ENCODE measurements around the gene TMEM132D. TPM values are rescaled to one million over a fixed set of nuclear protein-coding genes. Genes with fewer than 3 reads are reported as not detected.
"Not testable (repeated sequence)": the region's sequence is repeated elsewhere in the genome, so short reads cannot be mapped to it uniquely, and the experiment has no call there.

The TMEM132D gene
- total RNA-seq, 5 donors from 2014 or later (not counting 1 experiment from before 2014, with no cell fraction given) = not detected

DNA sequence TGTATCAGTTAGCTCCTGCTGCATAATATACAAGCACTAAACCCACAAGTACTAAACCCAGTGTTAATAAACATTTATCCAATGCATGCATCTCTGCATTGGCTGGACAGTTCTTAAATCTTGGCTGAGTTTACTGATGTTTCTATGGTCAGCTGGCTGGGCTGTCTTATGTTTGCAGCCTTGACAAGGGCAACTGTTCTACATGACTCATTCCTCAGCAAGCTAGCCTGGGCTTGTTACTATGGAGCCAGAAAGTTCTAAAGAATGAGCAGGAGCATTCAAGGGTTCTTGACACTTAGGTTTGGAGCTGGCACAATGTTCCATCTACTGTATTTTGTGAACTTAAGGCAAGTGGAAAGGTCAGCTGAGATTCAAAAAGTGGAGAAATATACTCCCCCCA, 851.5 kb downstream of the TMEM132D start:
- Mint-ChIP-seq H3K27me3 (no peaks in the 10 kb centered on the region), H3K4me1 (no peaks in the 10 kb centered on the region), H3K9me3 (peaks cover 2 to 8% (median 3%) of the 10 kb centered on the region in 3 donors), H3K4me3 (no peak overlapping the region), H3K36me3 (no peaks in the 10 kb centered on the region), H3K27ac (no peak overlapping the region)
- POLR2A ChIA-PET = no interaction called here
- peaks cover 0 to 6% of the 10 kb centered on the region in 2 experiments for H3K27me3 ChIP-seq (replicated peaks in 1 of 2; ENCODE audit: control insufficient read depth in 2 of 2, extremely low read depth in 1 of 2, insufficient read depth in 2 of 2, low read length in 1 of 2)
- no peak overlapping the region for H3K4me3 ChIP-seq (ENCODE audit: control insufficient read depth in 1 of 2, extremely low read depth in 1 of 2, low read length in 1 of 2)
- DNase-seq (no peak), ATAC-seq (replicated peaks in 1 of 4) (no peak)
- CTCF ChIA-PET = no interaction called here
- no peaks in the 10 kb centered on the region for H3K4me1 ChIP-seq (ENCODE audit: control insufficient read depth in 1 of 2, extremely low read depth in 1 of 2, insufficient read depth in 2 of 2, low read length in 2 of 2)
- H3K9me3 ChIP-seq = no peaks in the 10 kb centered on the region
- H3K36me3 ChIP-seq (ENCODE audit: control insufficient read depth in 2 of 2, extremely low read depth in 1 of 2, insufficient read depth in 1 of 2, low read length in 1 of 2) = no peaks in the 10 kb centered on the region
- H3K27ac ChIP-seq (ENCODE audit: low read length) = no peak overlapping the region

DNA sequence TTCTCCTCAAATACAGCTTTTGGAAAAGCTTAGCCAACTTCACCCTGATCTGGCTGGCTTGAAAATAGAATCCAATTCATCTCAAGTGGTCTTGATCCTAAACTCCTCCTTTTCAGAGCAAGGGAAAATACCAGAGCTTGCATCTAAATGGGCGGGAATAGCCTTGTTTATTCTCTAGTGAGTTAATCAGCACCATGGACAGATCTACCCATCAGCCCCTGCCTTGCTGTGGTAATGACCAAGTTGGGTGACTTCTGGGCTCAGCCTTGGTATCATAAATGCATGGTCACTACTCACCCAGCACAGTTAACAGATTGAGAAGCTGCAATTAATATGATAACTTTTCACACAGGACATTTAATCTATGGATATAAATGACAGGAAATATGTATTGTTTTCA, 853.9 kb downstream of the TMEM132D start:
- Mint-ChIP-seq H3K9me3 (peaks cover 0 to 8% (median 2%) of the 10 kb centered on the region in 3 donors), H3K4me1 (no peaks in the 10 kb centered on the region), H3K27me3 (no peaks in the 10 kb centered on the region), H3K27ac (no peak overlapping the region), H3K4me3 (no peak overlapping the region), H3K36me3 (no peaks in the 10 kb centered on the region)
- no peaks in the 10 kb centered on the region for H3K4me1 ChIP-seq (ENCODE audit: control insufficient read depth in 1 of 2, extremely low read depth in 1 of 2, insufficient read depth in 2 of 2, low read length in 2 of 2)
- no CpG with 5 or more reads among the region's 1 CpG for WGBS (ENCODE audit: insufficient coverage)
- ChIA-PET CTCF (interaction anchor here in 1 of 2 donors (0.6 kb wide), 1 partner anchor 591 kb away, joined by 4 read pairs; no protein-coding TSS in a partner anchor), POLR2A (no interaction called here)
- no peak for ATAC-seq (replicated peaks in 1 of 4)
- DNase-seq = no peak
- H3K4me3 ChIP-seq (ENCODE audit: control insufficient read depth in 1 of 2, extremely low read depth in 1 of 2, low read length in 1 of 2) = no peak overlapping the region
- H3K36me3 ChIP-seq (ENCODE audit: control insufficient read depth in 2 of 2, extremely low read depth in 1 of 2, insufficient read depth in 1 of 2, low read length in 1 of 2) = no peaks in the 10 kb centered on the region
- no peaks in the 10 kb centered on the region for H3K9me3 ChIP-seq
- peaks cover 0 to 4% of the 10 kb centered on the region in 2 experiments for H3K27me3 ChIP-seq (replicated peaks in 1 of 2; ENCODE audit: control insufficient read depth in 2 of 2, extremely low read depth in 1 of 2, insufficient read depth in 2 of 2, low read length in 1 of 2)
- no peak overlapping the region for H3K27ac ChIP-seq (ENCODE audit: low read length)

DNA sequence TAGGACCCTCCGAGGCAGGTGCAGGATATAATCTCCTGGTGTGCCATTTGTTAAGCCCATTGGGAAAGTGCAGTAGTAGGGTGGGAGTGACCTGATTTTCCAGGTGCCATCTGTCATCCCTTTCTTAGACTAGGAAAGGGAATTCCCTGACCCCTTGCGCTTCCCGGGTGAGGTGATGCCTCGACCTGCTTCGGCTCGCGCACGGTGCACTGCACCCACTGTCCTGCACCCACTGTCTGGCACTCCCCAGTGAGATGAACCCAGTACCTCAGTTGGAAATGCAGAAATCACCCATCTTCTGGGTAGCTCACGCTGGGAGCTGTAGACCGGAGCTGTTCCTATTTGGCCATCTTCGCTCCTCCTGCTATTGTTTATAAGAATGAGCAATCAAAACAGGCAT, 860.5 kb downstream of the TMEM132D start:
- POLR2A ChIA-PET; DNase-seq; H3K4me3 ChIP-seq (ENCODE audit: control insufficient read depth in 1 of 2, extremely low read depth in 1 of 2, low read length in 1 of 2); H3K27ac ChIP-seq (ENCODE audit: low read length); H3K27ac Mint-ChIP-seq; H3K36me3 ChIP-seq (ENCODE audit: control insufficient read depth in 2 of 2, extremely low read depth in 1 of 2, insufficient read depth in 1 of 2, low read length in 1 of 2); CTCF ChIA-PET; ATAC-seq (replicated peaks in 1 of 4); H3K27me3 Mint-ChIP-seq; H3K9me3 ChIP-seq; H3K9me3 Mint-ChIP-seq; H3K4me1 Mint-ChIP-seq; H3K27me3 ChIP-seq (replicated peaks in 1 of 2; ENCODE audit: control insufficient read depth in 2 of 2, extremely low read depth in 1 of 2, insufficient read depth in 2 of 2, low read length in 1 of 2); H3K4me1 ChIP-seq (ENCODE audit: control insufficient read depth in 1 of 2, extremely low read depth in 1 of 2, insufficient read depth in 2 of 2, low read length in 2 of 2); H3K36me3 Mint-ChIP-seq; H3K4me3 Mint-ChIP-seq: not testable (repeated sequence)
- 91% methylated on average over 8 of the region's 11 CpGs for WGBS (ENCODE audit: insufficient coverage)

DNA sequence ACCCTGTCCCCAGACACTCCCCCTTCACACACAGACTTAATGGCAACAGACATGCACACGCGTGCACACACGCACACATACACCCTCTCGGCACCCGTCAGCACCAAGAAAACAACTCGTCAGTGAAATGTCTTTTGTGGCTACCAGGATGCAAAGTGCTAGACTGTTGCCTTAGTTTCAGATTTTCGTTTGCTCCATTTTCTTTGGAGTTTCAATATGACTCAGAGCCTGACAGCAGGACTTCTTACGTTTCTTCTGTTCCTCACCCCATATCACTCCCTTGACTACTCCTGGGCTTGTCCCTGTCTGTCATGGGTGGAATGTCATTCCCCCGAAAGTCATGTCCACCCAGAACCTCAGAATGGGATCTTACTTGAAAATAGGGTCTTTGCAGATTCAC, 867.7 kb downstream of the TMEM132D start:
- Histone ChIP-seq H3K27ac (ENCODE audit: low read length) (no peak overlapping the region), H3K4me1 (ENCODE audit: control insufficient read depth in 1 of 2, extremely low read depth in 1 of 2, insufficient read depth in 2 of 2, low read length in 2 of 2) (no peaks in the 10 kb centered on the region), H3K4me3 (ENCODE audit: control insufficient read depth in 1 of 2, extremely low read depth in 1 of 2, low read length in 1 of 2) (no peak overlapping the region), H3K9me3 (no peaks in the 10 kb centered on the region), H3K27me3 (replicated peaks in 1 of 2; ENCODE audit: control insufficient read depth in 2 of 2, extremely low read depth in 1 of 2, insufficient read depth in 2 of 2, low read length in 1 of 2) (peaks cover 0 to 12% of the 10 kb centered on the region in 2 experiments), H3K36me3 (ENCODE audit: control insufficient read depth in 2 of 2, extremely low read depth in 1 of 2, insufficient read depth in 1 of 2, low read length in 1 of 2) (no peaks in the 10 kb centered on the region)
- ChIA-PET POLR2A (no interaction called here), CTCF (no interaction called here)
- Mint-ChIP-seq H3K4me1 (no peaks in the 10 kb centered on the region), H3K4me3 (no peak overlapping the region), H3K27ac (no peak overlapping the region), H3K9me3 (peaks cover 4 to 7% (median 4%) of the 10 kb centered on the region in 3 donors), H3K27me3 (peaks cover 0 to 1% of the 10 kb centered on the region in 2 donors), H3K36me3 (no peaks in the 10 kb centered on the region)
- DNase-seq (no peak), ATAC-seq (replicated peaks in 1 of 4) (no peak)
- 74% methylated on average over 7 of the region's 9 CpGs for WGBS (ENCODE audit: insufficient coverage)

DNA sequence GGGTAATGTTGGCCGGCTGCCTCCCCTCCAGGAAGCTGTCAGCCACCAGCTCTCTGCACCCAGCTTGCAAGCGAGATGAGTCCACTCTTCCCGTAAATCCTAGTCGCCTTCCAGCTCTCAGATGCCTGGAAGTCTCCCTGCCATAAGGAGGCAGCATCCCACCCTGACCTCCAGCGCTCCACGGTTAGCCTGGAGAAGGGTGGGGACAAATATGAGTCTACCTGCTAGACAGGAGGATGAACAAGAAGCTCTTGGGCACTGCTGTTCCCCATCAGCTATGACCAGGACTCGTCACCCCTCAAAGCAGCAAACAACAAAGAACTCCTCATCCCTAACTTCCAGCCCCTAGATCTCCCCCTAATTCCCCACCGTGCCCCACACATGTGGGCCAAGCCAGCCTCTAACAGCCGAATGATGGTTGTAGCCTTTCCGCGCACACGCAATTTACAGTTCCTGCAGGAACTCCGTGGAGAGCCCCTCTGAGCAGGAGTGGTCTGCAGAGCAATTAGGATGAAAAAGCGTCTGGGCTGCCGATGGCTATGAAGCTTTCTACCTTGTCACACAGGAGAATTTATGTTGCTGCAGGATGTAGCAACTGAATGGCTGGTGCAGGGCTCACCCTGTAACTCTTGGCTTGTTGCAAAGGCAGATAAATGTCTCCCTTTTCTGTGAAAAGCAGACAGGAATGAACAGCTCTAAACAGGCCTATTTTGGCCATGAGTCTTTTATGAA, 869.1 kb downstream of the TMEM132D start:
- Histone ChIP-seq H3K9me3 (no peaks in the 10 kb centered on the region), H3K27ac (ENCODE audit: low read length) (no peak overlapping the region), H3K36me3 (ENCODE audit: control insufficient read depth in 2 of 2, extremely low read depth in 1 of 2, insufficient read depth in 1 of 2, low read length in 1 of 2) (no peaks in the 10 kb centered on the region), H3K27me3 (replicated peaks in 1 of 2; ENCODE audit: control insufficient read depth in 2 of 2, extremely low read depth in 1 of 2, insufficient read depth in 2 of 2, low read length in 1 of 2) (peaks cover 0 to 12% of the 10 kb centered on the region in 2 experiments), H3K4me3 (ENCODE audit: control insufficient read depth in 1 of 2, extremely low read depth in 1 of 2, low read length in 1 of 2) (no peak overlapping the region), H3K4me1 (ENCODE audit: control insufficient read depth in 1 of 2, extremely low read depth in 1 of 2, insufficient read depth in 2 of 2, low read length in 2 of 2) (no peaks in the 10 kb centered on the region)
- WGBS (ENCODE audit: insufficient coverage) = 77% methylated on average over 9 of the region's 15 CpGs
- no peak for DNase-seq
- H3K9me3 Mint-ChIP-seq = peaks cover 4 to 7% (median 4%) of the 10 kb centered on the region in 3 donors
- POLR2A ChIA-PET = no interaction called here
- H3K36me3 Mint-ChIP-seq = no peaks in the 10 kb centered on the region
- ATAC-seq (replicated peaks in 1 of 4) = no peak
- no peak overlapping the region for H3K27ac Mint-ChIP-seq
- H3K27me3 Mint-ChIP-seq = peaks cover 0 to 1% of the 10 kb centered on the region in 2 donors
- CTCF ChIA-PET = no interaction called here
- H3K4me3 Mint-ChIP-seq = no peak overlapping the region
- H3K4me1 Mint-ChIP-seq = no peaks in the 10 kb centered on the region

DNA sequence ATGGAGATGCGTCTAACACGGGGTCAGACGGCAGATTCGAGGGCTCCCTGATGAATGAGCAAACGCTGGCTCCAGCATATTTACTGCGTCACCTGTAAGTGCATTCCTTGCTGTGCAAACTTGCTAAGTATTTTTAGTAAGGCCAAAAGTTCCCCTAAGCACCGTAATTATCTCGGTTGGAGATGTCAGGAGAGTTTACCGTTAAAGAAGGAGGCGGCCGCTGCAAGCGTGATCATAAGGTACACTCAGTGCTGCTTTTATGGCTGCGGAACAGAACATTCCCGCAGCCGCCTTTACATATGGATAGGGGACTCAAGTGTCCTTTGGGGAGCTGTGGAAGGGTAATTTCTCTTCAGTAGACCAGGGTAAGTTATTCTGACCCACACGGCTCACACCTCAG, 875.0 kb downstream of the TMEM132D start:
- 87% methylated on average over 15 of the region's 16 CpGs for WGBS (ENCODE audit: insufficient coverage)
- Histone ChIP-seq H3K4me3 (ENCODE audit: control insufficient read depth in 1 of 2, extremely low read depth in 1 of 2, low read length in 1 of 2) (no peak overlapping the region), H3K36me3 (ENCODE audit: control insufficient read depth in 2 of 2, extremely low read depth in 1 of 2, insufficient read depth in 1 of 2, low read length in 1 of 2) (no peaks in the 10 kb centered on the region), H3K9me3 (no peaks in the 10 kb centered on the region), H3K4me1 (ENCODE audit: control insufficient read depth in 1 of 2, extremely low read depth in 1 of 2, insufficient read depth in 2 of 2, low read length in 2 of 2) (no peaks in the 10 kb centered on the region), H3K27me3 (replicated peaks in 1 of 2; ENCODE audit: control insufficient read depth in 2 of 2, extremely low read depth in 1 of 2, insufficient read depth in 2 of 2, low read length in 1 of 2) (peaks cover 0 to 10% of the 10 kb centered on the region in 2 experiments), H3K27ac (ENCODE audit: low read length) (no peak overlapping the region)
- H3K36me3 Mint-ChIP-seq = no peaks in the 10 kb centered on the region
- CTCF ChIA-PET = no interaction called here
- no peaks in the 10 kb centered on the region for H3K4me1 Mint-ChIP-seq
- ATAC-seq (replicated peaks in 1 of 4) (no peak), DNase-seq (no peak)
- H3K4me3 Mint-ChIP-seq = no peak overlapping the region
- no peak overlapping the region for H3K27ac Mint-ChIP-seq
- peaks cover 0 to 2% (median 0%) of the 10 kb centered on the region in 3 donors for H3K9me3 Mint-ChIP-seq
- POLR2A ChIA-PET = no interaction called here
- H3K27me3 Mint-ChIP-seq = peaks cover 0 to 1% of the 10 kb centered on the region in 2 donors

All from T-cell (primary cell).